ENCODE measurements around the gene LAMTOR2. TPM values are rescaled to one million over a fixed set of nuclear protein-coding genes. Genes with fewer than 3 reads are reported as not detected.
A peak's percentile ranks its signal among the peaks of the same experiment; 100 is the strongest.

LAMTOR2 gene
- total and polyA plus RNA-seq, 2 of the 8 experiments (the other 6 are each of a cell fraction or from before 2014, with no cell fraction given): 54.7 to 122 TPM

GRCh38 chr1:156033011-156033410, 21.6 kb upstream of the LAMTOR2 start:
- Histone ChIP-seq H4K8ac (ENCODE audit: extremely low read depth, insufficient read depth, low read length) (no peak overlapping the region), H2BK5ac (ENCODE audit: low read depth, low read length) (no peak overlapping the region), H3K4me1 (replicated peaks in 1 of 4; ENCODE audit: control insufficient read depth in 3 of 4, insufficient read depth in 4 of 4, low read length in 3 of 4) (no peaks in the 10 kb centered on the region; a peak in 3 of 7 replicates), H3K79me2 (ENCODE audit: control insufficient read depth in 1 of 2, insufficient read depth in 2 of 2, low read length in 2 of 2) (no peaks in the 10 kb centered on the region), H3K36me3 (ENCODE audit: control insufficient read depth in 2 of 4, insufficient read depth in 4 of 4, low read length in 3 of 4) (peaks cover 0 to 6% (median 0%) of the 10 kb centered on the region in 4 experiments; a peak in 5 of 8 replicates), H3K4me2 (ENCODE audit: insufficient read depth in 1 of 2, low read depth in 2 of 2, low read length in 2 of 2) (no peak overlapping the region), H2AFZ (ENCODE audit: low read length) (no peak overlapping the region), H3K23me2 (ENCODE audit: low read depth, low read length) (no peaks in the 10 kb centered on the region), H2AK5ac (ENCODE audit: low read depth, low read length) (no peak overlapping the region), H4K5ac (ENCODE audit: insufficient read length, low read depth, low read length) (no peak overlapping the region), H2BK120ac (replicated peaks; ENCODE audit: low read depth, low read length) (no peak overlapping the region), H3K56ac (replicated peaks; ENCODE audit: insufficient read length, low read depth, low read length) (no peak overlapping the region), H3K79me1 (ENCODE audit: low read depth, low read length) (no peaks in the 10 kb centered on the region), H3K4ac (replicated peaks; ENCODE audit: insufficient read length, low read depth, low read length) (no peak overlapping the region), H3K23ac (ENCODE audit: insufficient read length) (no peak overlapping the region), H3K27ac (ENCODE audit: low read depth, low read length) (no peak overlapping the region), H3K9ac (replicated peaks in 1 of 4; ENCODE audit: extremely low read depth in 1 of 4, low read depth in 3 of 4, low read length in 3 of 4) (no peak overlapping the region), H3K18ac (ENCODE audit: extremely low read depth, low read length) (no peak overlapping the region), H3K4me3 (ENCODE audit: extremely low read depth in 1 of 4, insufficient read depth in 2 of 4, low read depth in 3 of 4, low read length in 4 of 4) (no peak overlapping the region), H3K14ac (ENCODE audit: insufficient read length) (no peak overlapping the region), H3K27me3 (replicated peaks in 1 of 4; ENCODE audit: control insufficient read depth in 3 of 4, extremely low read depth in 1 of 4, insufficient read depth in 3 of 4, low read length in 3 of 4) (no peaks in the 10 kb centered on the region), H2BK15ac (ENCODE audit: low read length) (0 out of 2 replicates have a peak overlapping the region, but pooled peaks have one; percentile 29), H3K9me3 (ENCODE audit: insufficient read depth in 2 of 2, low read depth in 1 of 2, low read length in 1 of 2) (no peaks in the 10 kb centered on the region), H4K20me1 (replicated peaks in 1 of 2; ENCODE audit: control insufficient read depth in 1 of 2, insufficient read depth in 2 of 2, low read length in 2 of 2) (peaks cover 0 to 2% of the 10 kb centered on the region in 2 experiments), H2BK20ac (ENCODE audit: low read length) (no peak overlapping the region), H4K91ac (replicated peaks; ENCODE audit: insufficient read length, low read length) (no peak overlapping the region), H2BK12ac (ENCODE audit: low read depth, low read length) (no peak overlapping the region)
- WGBS, 2 experiments (ENCODE audit: extremely low coverage in 1 of 2, insufficient coverage in 1 of 2, insufficient read length in 1 of 2, insufficient replicate concordance in 2 of 2, low coverage in 1 of 2, low lambda C conversion rate in 2 of 2, missing lambda C conversion rate in 1 of 2): 92% methylated on average over 6 of the region's 6 CpGs; no CpG with 5 or more reads in 1 of the 2 experiments
- FAIRE-seq (no peak), DNase-seq (ENCODE audit: low read depth in 1 of 2, low spot score in 2 of 2) (no peak)
- ChIA-PET POLR2A (ENCODE audit: partially characterized antibody) (interaction anchor here (0.7 to 2.5 kb wide), 7 partner anchors 8 to 249 kb away, joined by 3 to 11 read pairs (median 4); partner anchors contain the start of genes RAB25 and SMG5), CTCF (ENCODE audit: partially characterized antibody) (interaction anchor here (1.0 to 6.2 kb wide), 5 partner anchors 8 to 226 kb away, joined by 3 to 30 read pairs (median 4); no protein-coding TSS in a partner anchor)
- TF ChIP-seq RAD21 (IDR thresholded peaks at IDR 0.05 in 1 of 2, conservative IDR thresholded peaks at IDR 0.05 in 1 of 2; ENCODE audit: low read depth in 2 of 2, low read length in 2 of 2): no peak
- no peak for TF ChIP-seq TAF7 (optimal IDR thresholded peaks at IDR 0.05; ENCODE audit: borderline replicate concordance, low read depth, low read length)
- no peak for TF ChIP-seq CBX8 (IDR thresholded peaks at IDR 0.05; ENCODE audit: borderline replicate concordance, low read depth, low read length)
- TF ChIP-seq YY1 (IDR thresholded peaks at IDR 0.05; ENCODE audit: low read depth, low read length): no peak
- no peak for TF ChIP-seq CHD2 (IDR thresholded peaks at IDR 0.05; ENCODE audit: low read length)
- no peak for TF ChIP-seq POU5F1 (IDR thresholded peaks at IDR 0.05; ENCODE audit: low read depth, low read length)
- TF ChIP-seq, protein P1, sequence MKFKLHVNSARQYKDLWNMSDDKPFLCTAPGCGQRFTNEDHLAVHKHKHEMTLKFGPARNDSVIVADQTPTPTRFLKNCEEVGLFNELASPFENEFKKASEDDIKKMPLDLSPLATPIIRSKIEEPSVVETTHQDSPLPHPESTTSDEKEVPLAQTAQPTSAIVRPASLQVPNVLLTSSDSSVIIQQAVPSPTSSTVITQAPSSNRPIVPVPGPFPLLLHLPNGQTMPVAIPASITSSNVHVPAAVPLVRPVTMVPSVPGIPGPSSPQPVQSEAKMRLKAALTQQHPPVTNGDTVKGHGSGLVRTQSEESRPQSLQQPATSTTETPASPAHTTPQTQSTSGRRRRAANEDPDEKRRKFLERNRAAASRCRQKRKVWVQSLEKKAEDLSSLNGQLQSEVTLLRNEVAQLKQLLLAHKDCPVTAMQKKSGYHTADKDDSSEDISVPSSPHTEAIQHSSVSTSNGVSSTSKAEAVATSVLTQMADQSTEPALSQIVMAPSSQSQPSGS (IDR thresholded peaks at IDR 0.05; ENCODE audit: low read length): no peak
- no peak for TF ChIP-seq SIN3A (conservative IDR thresholded peaks at IDR 0.05 in 1 of 2, IDR thresholded peaks at IDR 0.05 in 1 of 2; ENCODE audit: low read depth in 1 of 2, low read length in 2 of 2)
- no peak for TF ChIP-seq NRF1 (IDR thresholded peaks at IDR 0.05; ENCODE audit: low read depth, low read length)
- TF ChIP-seq, protein P2, sequence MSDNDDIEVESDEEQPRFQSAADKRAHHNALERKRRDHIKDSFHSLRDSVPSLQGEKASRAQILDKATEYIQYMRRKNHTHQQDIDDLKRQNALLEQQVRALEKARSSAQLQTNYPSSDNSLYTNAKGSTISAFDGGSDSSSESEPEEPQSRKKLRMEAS (IDR thresholded peaks at IDR 0.05): no peak
- no peak for TF ChIP-seq RFX5 (IDR thresholded peaks at IDR 0.05; ENCODE audit: borderline replicate concordance, low read depth, low read length)
- TF ChIP-seq CREB1 (IDR thresholded peaks at IDR 0.05): no peak
